ENCODE data around the gene UNC119. TPM values are rescaled to one million over a fixed set of nuclear protein-coding genes. Genes with fewer than 3 reads are reported as not detected.
"Not testable (repeated sequence)": the region's sequence is repeated elsewhere in the genome, so short reads cannot be mapped to it uniquely, and the experiment has no call there.

UNC119 gene
- polyA plus RNA-seq, 3 donors: 77.5 to 189 (median 80.2) TPM

DNA sequence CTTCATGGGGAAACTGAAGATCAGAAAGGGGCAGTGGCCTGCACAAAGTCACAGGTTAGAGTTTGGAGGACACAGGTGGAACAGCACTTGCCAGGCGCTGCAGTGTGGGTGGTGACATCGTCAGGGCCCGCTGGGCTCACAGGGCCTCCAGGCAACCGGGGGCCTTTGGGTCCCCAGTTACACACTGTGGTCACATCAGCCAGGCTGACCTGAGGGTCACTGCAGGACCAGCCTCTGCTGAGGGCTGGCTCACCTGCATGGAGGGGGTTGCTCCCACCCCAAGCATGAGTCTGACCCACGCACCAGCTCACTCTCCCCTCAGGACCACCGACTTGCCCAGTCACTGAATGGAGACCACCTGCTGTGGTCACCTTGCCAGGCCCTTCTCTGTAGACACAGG is 29.2 kb downstream of the UNC119 start:
- intact Hi-C loops (cut with micrococcal nuclease): no loop called here
- DNase-seq: no peak
- 92% methylated on average over 6 of the region's 6 CpGs for WGBS (ENCODE audit: insufficient coverage)
- H3K4me1 ChIP-seq (ENCODE audit: control insufficient read depth in 1 of 2, insufficient read depth in 2 of 2, low read length in 2 of 2): peaks cover 0 to 5% of the 10 kb centered on the region in 2 donors
- no peaks in the 10 kb centered on the region for H3K36me3 ChIP-seq (replicated peaks in 1 of 2; ENCODE audit: control insufficient read depth in 1 of 2, insufficient read depth in 2 of 2, low read length in 2 of 2)
- H3K9ac ChIP-seq (ENCODE audit: insufficient read depth, low read length, poor library complexity, severe bottlenecking): no peak overlapping the region
- H3K27me3 ChIP-seq (ENCODE audit: control insufficient read depth in 2 of 2, insufficient read depth in 2 of 2, low read length in 2 of 2): no peaks in the 10 kb centered on the region
- H3K79me2 ChIP-seq (ENCODE audit: insufficient read depth, low read length): no peaks in the 10 kb centered on the region
- no peak overlapping the region for H3K27ac Mint-ChIP-seq
- TF ChIP-seq, protein P1, sequence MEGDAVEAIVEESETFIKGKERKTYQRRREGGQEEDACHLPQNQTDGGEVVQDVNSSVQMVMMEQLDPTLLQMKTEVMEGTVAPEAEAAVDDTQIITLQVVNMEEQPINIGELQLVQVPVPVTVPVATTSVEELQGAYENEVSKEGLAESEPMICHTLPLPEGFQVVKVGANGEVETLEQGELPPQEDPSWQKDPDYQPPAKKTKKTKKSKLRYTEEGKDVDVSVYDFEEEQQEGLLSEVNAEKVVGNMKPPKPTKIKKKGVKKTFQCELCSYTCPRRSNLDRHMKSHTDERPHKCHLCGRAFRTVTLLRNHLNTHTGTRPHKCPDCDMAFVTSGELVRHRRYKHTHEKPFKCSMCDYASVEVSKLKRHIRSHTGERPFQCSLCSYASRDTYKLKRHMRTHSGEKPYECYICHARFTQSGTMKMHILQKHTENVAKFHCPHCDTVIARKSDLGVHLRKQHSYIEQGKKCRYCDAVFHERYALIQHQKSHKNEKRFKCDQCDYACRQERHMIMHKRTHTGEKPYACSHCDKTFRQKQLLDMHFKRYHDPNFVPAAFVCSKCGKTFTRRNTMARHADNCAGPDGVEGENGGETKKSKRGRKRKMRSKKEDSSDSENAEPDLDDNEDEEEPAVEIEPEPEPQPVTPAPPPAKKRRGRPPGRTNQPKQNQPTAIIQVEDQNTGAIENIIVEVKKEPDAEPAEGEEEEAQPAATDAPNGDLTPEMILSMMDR (IDR thresholded peaks at IDR 0.05): no peak
- no peaks in the 10 kb centered on the region for H4K20me1 ChIP-seq (ENCODE audit: insufficient read depth, low read length)
- peaks cover 0 to 11% (median 8%) of the 10 kb centered on the region in 3 donors for H3K27me3 Mint-ChIP-seq (ENCODE audit: low read depth in 3 of 3)
- H3K27ac ChIP-seq (ENCODE audit: low read depth in 1 of 2, low read length in 2 of 2): no peak overlapping the region
- H3K4me2 ChIP-seq (replicated peaks; ENCODE audit: extremely low read depth, low read length, poor library complexity, severe bottlenecking): no peak overlapping the region
- H3K36me3 Mint-ChIP-seq: no peaks in the 10 kb centered on the region
- H3K9me3 Mint-ChIP-seq: no peaks in the 10 kb centered on the region
- no peak overlapping the region for H2AFZ ChIP-seq (ENCODE audit: insufficient read depth, low read depth, low read length, poor library complexity, severe bottlenecking)
- H3K9me3 ChIP-seq (replicated peaks in 1 of 2; ENCODE audit: control insufficient read depth in 1 of 2, insufficient read depth in 1 of 2, low read length in 2 of 2): no peaks in the 10 kb centered on the region
- no peak overlapping the region for H3K4me3 Mint-ChIP-seq
- H3K4me3 ChIP-seq (replicated peaks in 1 of 3; ENCODE audit: low read depth in 2 of 3, low read length in 3 of 3): no peak overlapping the region
- H3K4me1 Mint-ChIP-seq: peaks cover 9% of the 10 kb centered on the region

DNA sequence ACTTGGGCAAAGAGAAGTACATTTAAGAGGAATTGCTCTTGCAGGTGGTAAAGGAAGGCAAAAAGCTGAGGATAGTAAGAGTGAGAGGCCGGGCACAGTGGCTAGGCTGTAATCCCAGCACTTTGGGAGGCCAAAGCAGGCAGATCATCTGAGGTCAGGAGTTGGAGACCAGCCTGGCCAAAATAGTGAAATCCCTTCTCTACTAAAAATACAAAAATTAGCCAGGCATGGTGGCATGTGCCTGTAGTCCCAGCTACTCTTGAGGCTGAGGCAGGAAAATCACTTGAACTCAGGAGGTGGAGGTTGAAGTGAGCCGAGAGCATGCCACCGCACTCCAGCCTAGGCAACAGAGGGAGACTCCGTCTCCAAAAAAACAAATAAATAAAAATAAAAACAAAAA is 30.1 kb downstream of the UNC119 start:
- H3K4me3 ChIP-seq (replicated peaks in 1 of 3; ENCODE audit: low read depth in 2 of 3, low read length in 3 of 3); H3K9ac ChIP-seq (ENCODE audit: insufficient read depth, low read length, poor library complexity, severe bottlenecking); H3K4me1 ChIP-seq (ENCODE audit: control insufficient read depth in 1 of 2, insufficient read depth in 2 of 2, low read length in 2 of 2); H3K9me3 ChIP-seq (replicated peaks in 1 of 2; ENCODE audit: control insufficient read depth in 1 of 2, insufficient read depth in 1 of 2, low read length in 2 of 2); H3K36me3 ChIP-seq (replicated peaks in 1 of 2; ENCODE audit: control insufficient read depth in 1 of 2, insufficient read depth in 2 of 2, low read length in 2 of 2); H3K4me2 ChIP-seq (replicated peaks; ENCODE audit: extremely low read depth, low read length, poor library complexity, severe bottlenecking); H3K36me3 Mint-ChIP-seq; H3K79me2 ChIP-seq (ENCODE audit: insufficient read depth, low read length); H3K4me1 Mint-ChIP-seq; H4K20me1 ChIP-seq (ENCODE audit: insufficient read depth, low read length); H3K27ac Mint-ChIP-seq; intact Hi-C loops (cut with micrococcal nuclease); DNase-seq; H2AFZ ChIP-seq (ENCODE audit: insufficient read depth, low read depth, low read length, poor library complexity, severe bottlenecking); H3K27me3 ChIP-seq (ENCODE audit: control insufficient read depth in 2 of 2, insufficient read depth in 2 of 2, low read length in 2 of 2); H3K4me3 Mint-ChIP-seq; H3K9me3 Mint-ChIP-seq; H3K27ac ChIP-seq (ENCODE audit: low read depth in 1 of 2, low read length in 2 of 2): not testable (repeated sequence)
- H3K27me3 Mint-ChIP-seq (ENCODE audit: low read depth in 3 of 3): peaks cover 0 to 11% (median 10%) of the 10 kb centered on the region in 3 donors
- no CpG with 5 or more reads among the region's 4 CpGs for WGBS (ENCODE audit: insufficient coverage)

All from CD14-positive monocyte (primary cell).